Heart left ventricle (tissue), 16 donors: ENCODE measurements around the gene DDR2. TPM values are rescaled to one million over a fixed set of nuclear protein-coding genes. Genes with fewer than 3 reads are reported as not detected.
"Not testable (repeated sequence)": the region's sequence is repeated elsewhere in the genome, so short reads cannot be mapped to it uniquely, and the experiment has no call there.

Experiments
- ATAC-seq, 4 donors: fragments of 200-7000 bp; cut with Tn5 transposase; one replicate each; pipeline ENCODE4 v1.9.1; 2020 to 2022; ENCODE audit warnings: moderate library complexity in 4 of 4, mild to moderate bottlenecking in 3 of 4, moderate number of reproducible peaks in 1 of 4
- DNase-seq, 5 donors: peaks; one replicate each; pipeline ENCODE4 v3.0.0-alpha.2; 2020
- H3K27ac ChIP-seq, 12 donors: fragments of 200-600 bp; sonication (generic) in 4 of 12; one replicate each; pipeline versions ENCODE4 v1.5.0 to v1.8.0; 2016 to 2022; ENCODE audit warnings: mild to moderate bottlenecking in 2 of 12
- H3K27me3 ChIP-seq, 9 donors: fragments of 200-600 bp; sonication (generic) in 2 of 9; one replicate each; pipeline versions ENCODE4 v1.5.1 to v1.8.0; 2016 to 2022; ENCODE audit warnings: mild to moderate bottlenecking in 3 of 9
- H3K36me3 ChIP-seq, 9 donors: fragments of 200-600 bp; sonication (generic) in 2 of 9; one replicate each; pipeline versions ENCODE4 v1.5.0 to v1.8.0; 2018 to 2022; ENCODE audit warnings: mild to moderate bottlenecking in 2 of 9
- H3K4me1 ChIP-seq, 12 donors: fragments of 200-600 bp; sonication (generic) in 4 of 12; one replicate each; pipeline versions ENCODE4 v1.5.0 to v1.8.0; 2016 to 2022; ENCODE audit warnings: mild to moderate bottlenecking in 3 of 12
- H3K4me3 ChIP-seq, 12 donors: fragments of 200-600 bp; sonication (generic) in 4 of 12; one replicate each; pipeline versions ENCODE4 v1.5.0 to v1.8.0; 2017 to 2022; ENCODE audit warnings: mild to moderate bottlenecking in 9 of 12, moderate library complexity in 4 of 12
- H3K9me3 ChIP-seq, 12 donors: fragments of 200-600 bp; sonication (generic) in 4 of 12; one replicate each; pipeline versions ENCODE4 v1.5.0 to v1.8.0; 2016 to 2022; ENCODE audit warnings: mild to moderate bottlenecking in 1 of 12
- CTCF ChIP-seq, 12 donors: fragments of 200-600 bp; sonication (generic) in 4 of 12; IDR thresholded peaks; one replicate each; pipeline versions ENCODE4 v1.5.0 to v1.8.0; 2018 to 2022; ENCODE audit warnings: antibody characterized with exemption in 12 of 12, mild to moderate bottlenecking in 5 of 12
- WGBS, 4 donors: extraction: QIAGEN DNeasy Blood & Tissue Kit in 2 of 4; methylation state at CpG; one replicate each; pipeline versions ENCODE4 v1.1.5 to v1.1.7; 2013 to 2018; 5-methylcytosine and 5-hydroxymethylcytosine counted together
- intact Hi-C, 10 donors: fragments of 100-400 bp; cut with DNase I; formaldehyde crosslinking; loops; one replicate each; pipeline versions ENCODE4 v1.11.1 to v1.14.2; 2022
- polyA plus RNA-seq, 2 donors: library from polyadenylated mRNA; stranded (reverse); fragments of 200-250 nt; gene quantifications; one replicate each; pipeline ENCODE4 v1.2.3, GENCODE V29; 2013
- total RNA-seq, 9 donors: library from RNA; depleted of rRNA in 2 of 9; stranded (reverse); fragments of >200 nt in 2 of 9; fragmentation: NEBNext Ultra II Directional in 3 of 9; extraction: Animal tissue kit (Norgen Biotek cat#: 25700) in 3 of 9; gene quantifications; one replicate each; pipeline versions ENCODE4 v1.1.0 to v1.2.4, GENCODE V29; 2016 to 2023
- donor health status: ischemic (EF 13 %, LVEDD 7.1; RV severe dilation, severe dysfunction).
- donor health status: healthy with polysubstance abuse.
- donor health status: DM: no; HTN: yes; CAD: no.
- donor health status: DM: no; HTN: no; CAD: no.
- donor health status: ischemic (EF 25% LVEDD 6.9; RV normal size, moderate dysfunction).
- donor health status: ischemic (EF 25% LVEDD 5.7; RV mildly dilated, moderate dysfunction).
- donor health status: healthy.
- donor health status: DM: yes; HTN: yes; CAD: no.
- donor health status: ischemic (EF 35%, LVEDD 5.7; RV mildly dilated, moderate dysfunction).
- donor health status: nonischemic (EF 11% LVEDD 7.7; RV severe dilation, severe dysfunction).
- donor health status: DM: yes; HTN: yes; CAD: no.
- donor health status: PGD.
- donor health status: ischemic (EF 29% LVEDD 5.4; RV normal size, mild dysfunction).
- donor health status: nonischemic (EF 23%, LVEDD 6.1; RV moderate dilation, normal function).

Gene DDR2
- total and polyA plus RNA-seq, 11 donors: 5.0 to 55.3 (median 23.8) TPM

DNA sequence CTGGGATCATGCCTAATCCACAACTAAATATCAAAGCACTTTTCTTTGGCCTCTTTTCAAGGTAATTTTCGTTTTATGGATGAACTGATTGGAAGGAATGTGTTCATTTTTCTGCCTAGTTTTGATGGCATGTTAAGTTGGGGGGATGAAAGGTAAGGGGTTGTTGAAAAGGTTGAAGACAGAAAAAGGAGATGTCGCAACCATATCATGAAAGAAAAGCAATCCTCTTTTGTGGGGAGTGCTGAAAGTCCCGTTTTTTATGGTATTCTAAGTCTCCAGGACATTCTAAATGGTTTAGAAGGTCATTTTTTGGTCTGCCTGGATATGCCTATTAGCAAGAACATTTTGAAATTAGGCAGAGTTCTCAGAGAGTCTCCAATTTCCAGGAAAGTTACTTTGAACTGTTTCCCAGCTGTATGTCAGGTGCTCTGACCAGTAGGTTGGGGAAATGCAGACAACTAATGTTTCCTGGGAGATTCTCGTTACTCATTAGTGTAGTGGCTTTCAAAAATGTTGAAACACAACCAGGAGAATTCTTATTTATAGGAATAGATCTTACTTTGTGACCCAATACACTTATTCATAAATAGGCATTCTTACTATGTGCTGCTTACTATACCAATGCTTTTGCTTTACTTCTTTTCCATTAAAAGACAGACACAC, 164.5 kb downstream of the DDR2 start:
- H3K9me3 ChIP-seq, DNase-seq, H3K4me3 ChIP-seq, ATAC-seq, H3K27me3 ChIP-seq, H3K27ac ChIP-seq, H3K4me1 ChIP-seq: not testable (repeated sequence)
- intact Hi-C loops: loop anchor here in 1 of 10 donors (5.0 kb wide), 1 partner anchor 174 kb away; no protein-coding TSS in a partner anchor
- 65 to 87% (median 75%) methylated on average over 4 of the region's 4 CpGs for WGBS, 4 donors
- peaks cover 0 to 56% (median 37%) of the 10 kb centered on the region in 9 donors for H3K36me3 ChIP-seq

DNA sequence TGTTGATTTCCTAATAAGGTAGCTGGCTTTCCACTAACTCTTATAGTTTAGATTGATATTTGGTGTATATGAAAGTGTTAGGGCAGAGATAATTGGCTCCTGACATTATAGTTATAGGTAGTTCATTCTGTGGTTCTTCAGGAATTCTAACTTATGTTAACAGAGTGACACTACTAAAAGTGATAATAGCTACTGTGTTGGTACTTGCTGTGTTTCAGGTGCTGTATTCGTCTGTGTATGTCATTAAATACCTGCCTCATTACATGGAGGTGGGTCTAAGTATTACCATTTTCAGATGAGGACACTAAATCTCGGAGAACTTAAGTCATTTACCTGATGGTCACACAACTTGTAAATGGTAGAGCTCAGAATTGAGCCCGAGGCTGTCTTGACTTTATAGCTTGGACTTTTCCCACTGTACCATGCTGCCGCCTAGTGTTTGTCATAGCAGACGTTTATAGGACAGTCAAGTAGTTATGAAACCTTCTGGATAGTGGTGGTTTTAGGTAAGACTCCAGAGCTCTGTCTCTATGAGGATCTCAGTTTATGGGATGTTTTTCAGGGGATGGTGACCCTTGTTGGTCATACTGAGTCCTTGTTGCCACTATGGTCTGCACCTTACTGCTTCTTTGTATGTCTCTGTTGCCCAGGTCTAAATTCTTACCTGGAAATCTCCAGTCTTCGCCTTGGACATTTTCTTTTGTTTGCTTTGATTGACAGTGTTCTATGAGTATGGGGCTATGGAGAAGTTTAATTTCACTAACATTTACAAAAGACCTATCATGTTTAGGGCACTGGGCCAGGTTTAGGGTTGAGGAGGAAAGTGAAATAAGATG, 167.9 kb downstream of the DDR2 start:
- DNase-seq (peak in 4 of 5 donors; percentile 56 to 69 (median 62)), ATAC-seq (peak; percentile 75 to 92 (median 88))
- not testable (repeated sequence) for H3K27me3 ChIP-seq, H3K9me3 ChIP-seq, H3K4me3 ChIP-seq, H3K4me1 ChIP-seq
- Histone ChIP-seq H3K36me3 (peaks cover 0 to 76% (median 58%) of the 10 kb centered on the region in 9 donors), H3K27ac (peak overlapping the region in 1 of 12 donors; percentile 5)
- TF ChIP-seq CTCF (IDR thresholded peaks at IDR 0.05): peak; percentile 31 to 69 (median 60)
- WGBS, 4 donors: 37 to 52% (median 46%) methylated on average over 6 of the region's 6 CpGs
- intact Hi-C loops: loop anchor here in 9 of 10 donors (2.0 to 10.0 kb wide), 4 partner anchors 178 to 187 kb away; no protein-coding TSS in a partner anchor

DNA sequence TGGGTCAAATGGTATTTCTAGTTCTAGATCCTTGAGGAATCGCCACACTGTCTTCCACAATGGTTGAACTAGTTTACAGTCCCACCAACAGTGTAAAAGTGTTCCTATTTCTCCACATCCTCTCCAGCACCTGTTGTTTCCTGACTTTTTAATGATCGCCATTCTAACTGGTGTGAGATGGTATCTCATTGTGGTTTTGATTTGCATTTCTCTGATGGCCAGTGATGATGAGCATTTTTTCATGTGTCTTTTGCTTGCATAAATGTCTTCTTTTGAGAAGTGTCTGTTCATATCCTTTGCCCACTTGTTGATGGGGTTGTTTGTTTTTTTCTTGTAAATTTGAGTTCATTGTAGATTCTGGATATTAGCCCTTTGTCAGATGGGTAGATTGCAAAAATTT, 175.2 kb downstream of the DDR2 start:
- peaks cover 0 to 57% (median 23%) of the 10 kb centered on the region in 9 donors for H3K36me3 ChIP-seq
- not testable (repeated sequence) for H3K27me3 ChIP-seq, DNase-seq, H3K27ac ChIP-seq, H3K4me1 ChIP-seq, H3K9me3 ChIP-seq, ATAC-seq, H3K4me3 ChIP-seq
- WGBS, 4 donors: 67 to 100% (median 100%) methylated on average over 1 to 2 of the region's 2 CpGs
- intact Hi-C loops: loop anchor here in 2 of 10 donors (10.0 kb wide), 1 partner anchor 193 kb away; no protein-coding TSS in a partner anchor

GRCh38 chr1:162812357-162812756, 180.1 kb downstream of the DDR2 start:
- ATAC-seq, H3K9me3 ChIP-seq, H3K27me3 ChIP-seq, DNase-seq, H3K4me3 ChIP-seq, intact Hi-C loops, H3K27ac ChIP-seq, H3K4me1 ChIP-seq: not testable (repeated sequence)
- 95 to 100% (median 97%) methylated on average over 2 of the region's 2 CpGs for WGBS, 4 donors
- H3K36me3 ChIP-seq: peaks cover 0 to 13% (median 0%) of the 10 kb centered on the region in 9 donors

DNA sequence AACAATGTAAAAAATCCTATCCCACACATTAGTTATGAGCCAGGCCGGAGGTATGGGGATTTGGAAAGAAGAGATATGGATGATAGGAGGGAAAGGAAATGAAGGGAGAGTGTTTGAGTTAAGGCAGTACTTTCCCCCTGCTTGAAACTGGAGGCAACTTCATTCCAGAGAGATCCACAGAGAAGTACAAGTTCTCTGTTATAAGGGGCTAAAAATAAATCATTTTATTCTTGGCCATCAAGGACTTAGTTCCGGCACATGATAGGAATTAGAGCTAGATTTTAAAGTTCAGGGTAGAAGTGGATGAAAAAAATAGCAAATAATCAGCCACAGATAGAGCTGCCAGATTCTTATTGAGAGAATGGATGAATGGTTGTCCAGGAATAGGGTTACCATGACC, 185.9 kb downstream of the DDR2 start:
- intact Hi-C loops, H3K36me3 ChIP-seq, DNase-seq, H3K4me3 ChIP-seq, H3K9me3 ChIP-seq: not testable (repeated sequence)
- Histone ChIP-seq H3K4me1 (peaks cover 0 to 12% (median 0%) of the 10 kb centered on the region in 12 donors), H3K27me3 (peaks cover 0 to 21% (median 5%) of the 10 kb centered on the region in 9 donors), H3K27ac (peak overlapping the region in 1 of 12 donors; percentile 40)
- peak in 3 of 4 donors; percentile 38 to 65 (median 65) for ATAC-seq
- WGBS, 4 donors: 41 to 49% (median 43%) methylated on average over 2 of the region's 2 CpGs

GRCh38 chr1:162818666-162819065, 186.4 kb downstream of the DDR2 start:
- Histone ChIP-seq H3K27me3 (peaks cover 0 to 21% (median 7%) of the 10 kb centered on the region in 9 donors), H3K4me1 (peaks cover 0 to 13% (median 0%) of the 10 kb centered on the region in 12 donors), H3K27ac (peak overlapping the region in 1 of 12 donors; percentile 40)
- WGBS, 4 donors: 69 to 100% (median 86%) methylated on average over 1 of the region's 1 CpG
- H3K9me3 ChIP-seq, intact Hi-C loops, DNase-seq, H3K4me3 ChIP-seq, H3K36me3 ChIP-seq: not testable (repeated sequence)
- peak in 1 of 4 donors; percentile 41 for ATAC-seq
